NCI-H2081 treated with DMSO at 0.1 percent for 48 hours (cell line): ENCODE measurements around the gene DOCK4.

Experiments used
- DNase-seq: peaks from one replicate; lab custom pipeline; 2025; lab: John Stamatoyannopoulos, UW

Gene DOCK4

GRCh38 chr7:112214883-112215282, 8.7 kb upstream of the DOCK4 start:
- no peak for DNase-seq

DNA sequence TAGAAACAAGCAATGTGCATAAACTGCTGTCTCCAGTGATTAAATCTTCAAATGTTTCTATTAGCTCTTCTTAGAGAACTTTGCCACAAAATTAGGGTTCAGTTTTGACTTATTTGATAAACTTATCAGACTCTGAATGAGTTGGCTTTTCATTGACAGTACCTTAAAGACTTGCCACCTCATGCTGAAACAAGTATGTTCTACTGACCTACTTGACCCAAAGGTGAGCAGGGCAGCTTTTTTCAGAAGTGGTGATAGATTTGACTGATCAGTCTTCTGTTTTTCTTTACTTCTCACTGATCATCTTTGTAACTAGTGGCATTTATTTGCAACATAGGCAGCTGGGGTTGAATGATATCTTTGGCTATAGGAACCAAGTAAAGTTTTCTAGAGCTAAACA, 8.1 kb upstream of the DOCK4 start:
- no peak for DNase-seq

- no peak for DNase-seq
Observed at GRCh38 chr7:112213735-112214134, 7.5 kb upstream of the DOCK4 start.

GRCh38 chr7:112212571-112212970, 6.4 kb upstream of the DOCK4 start:
- DNase-seq = no peak

DNA sequence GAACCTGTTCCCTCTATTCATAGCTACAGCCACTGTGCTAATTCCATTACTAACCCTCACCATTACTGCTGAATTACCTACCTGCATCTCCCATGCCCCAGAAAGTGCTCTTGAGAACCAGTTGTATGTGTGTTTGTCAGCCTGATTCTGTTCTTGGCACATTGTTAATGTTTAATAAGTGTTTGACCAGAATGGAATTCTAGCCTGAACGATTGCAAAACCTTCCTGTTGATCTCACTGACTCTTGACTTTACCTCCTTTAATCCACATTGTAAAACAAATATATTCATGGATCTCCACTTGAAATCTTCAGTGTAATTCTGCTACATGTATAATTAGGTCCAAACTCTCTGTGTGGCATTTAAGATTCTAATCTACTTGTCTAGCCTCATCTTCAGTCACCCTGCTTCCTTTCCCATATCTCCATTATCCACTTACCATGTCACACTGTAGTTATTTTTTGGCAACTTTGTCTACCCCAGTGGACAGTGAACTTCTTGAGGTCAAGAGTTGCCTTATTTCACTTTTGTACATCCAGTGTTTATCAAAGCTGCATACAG, 5.2 kb upstream of the DOCK4 start:
- DNase-seq = no peak

- DNase-seq = no peak
Observed at GRCh38 chr7:112207765-112208164, 1.6 kb upstream of the DOCK4 start.

DNA sequence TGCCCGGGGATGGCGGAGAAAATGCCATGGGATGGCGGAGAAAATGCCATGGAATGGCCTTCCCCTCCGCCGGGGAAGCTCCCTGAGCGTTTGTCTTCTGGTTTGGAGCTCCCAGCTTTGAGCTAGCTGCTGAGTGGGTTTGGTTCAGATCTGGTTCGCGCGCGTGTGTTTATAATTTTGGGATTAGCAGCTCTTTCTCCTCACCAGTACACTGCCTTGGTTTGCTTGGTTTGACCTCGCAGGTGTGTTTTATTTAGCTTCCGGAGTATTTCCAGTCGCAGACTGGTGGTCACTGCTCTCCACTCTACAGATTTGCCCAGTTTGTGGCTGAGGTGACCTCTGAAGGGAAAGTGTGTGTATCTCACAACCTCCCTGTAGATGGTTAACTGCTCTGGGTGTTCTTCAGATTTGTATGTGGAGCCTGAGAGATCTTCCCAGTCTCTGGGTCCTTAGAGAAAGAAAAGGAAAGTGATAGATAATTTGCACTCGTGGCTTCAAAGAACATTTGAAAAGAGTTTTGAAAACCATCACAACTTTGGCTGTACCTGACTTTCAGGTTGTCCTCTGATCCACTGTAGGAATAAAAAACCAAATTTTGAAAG, 893 bp upstream of the DOCK4 start:
- DNase-seq = no peak

DNA sequence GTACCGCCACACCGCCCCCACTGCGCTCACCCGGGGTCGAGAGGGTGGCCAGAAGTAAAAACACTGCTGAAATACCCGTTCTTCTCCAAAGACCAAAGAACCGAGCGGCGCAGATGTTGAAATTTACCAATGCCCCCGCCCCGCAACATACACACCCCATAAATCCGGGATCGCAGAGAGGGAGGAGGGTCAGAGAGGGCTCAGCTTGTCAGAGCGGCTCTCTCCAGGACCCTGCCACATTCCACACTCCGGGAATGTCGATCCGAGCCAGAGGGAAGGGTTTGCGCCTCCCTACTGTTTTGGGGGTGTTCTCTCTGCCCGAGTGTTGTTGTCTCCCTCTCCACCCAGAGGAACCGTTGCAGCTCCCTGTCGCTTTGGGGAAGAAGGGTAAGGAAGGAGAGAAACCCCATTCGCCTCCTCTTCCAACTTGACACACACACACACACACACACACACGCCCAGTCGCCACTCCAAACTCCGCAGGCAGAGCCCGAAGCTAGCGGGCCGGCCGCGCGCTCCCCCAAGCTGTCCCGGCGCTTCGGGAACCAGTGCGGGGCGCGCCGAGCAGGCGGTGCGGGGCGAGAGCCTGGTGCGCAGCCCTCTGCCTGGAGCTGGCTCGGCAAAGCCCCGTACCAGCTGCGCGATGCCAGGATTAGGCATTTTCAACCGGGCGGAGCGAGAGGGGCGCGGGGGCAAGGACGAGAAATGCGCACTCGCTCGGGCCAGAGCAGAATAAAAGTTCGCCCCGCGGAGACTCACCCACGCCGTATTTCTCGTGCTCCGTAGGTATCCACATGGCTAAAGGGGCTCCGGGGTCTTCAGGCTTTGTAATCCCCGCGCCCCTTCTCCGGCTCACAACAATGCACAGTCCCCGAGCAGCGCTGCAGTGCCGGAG, 609 bp downstream of the DOCK4 start:
- DNase-seq = no peak

GRCh38 chr7:112204499-112205342, 1.5 kb downstream of the DOCK4 start:
- no peak for DNase-seq

DNA sequence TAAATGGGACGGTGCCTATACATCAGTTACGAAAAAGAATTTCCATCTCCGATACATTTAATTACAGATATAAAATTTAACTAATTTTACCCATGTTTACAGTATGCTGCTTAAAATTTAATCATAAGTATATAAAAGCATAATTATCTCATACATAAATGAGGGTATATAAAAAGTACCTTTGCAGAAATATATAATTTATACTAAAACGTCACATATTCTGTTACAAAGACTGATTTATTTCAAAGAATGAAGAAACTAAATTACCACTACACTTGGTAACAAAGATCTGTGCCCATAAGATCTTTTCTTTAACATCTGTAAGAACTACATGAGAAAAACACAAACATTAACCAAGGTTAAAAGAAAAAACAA, 2.8 kb downstream of the DOCK4 start:
- DNase-seq = no peak

- DNase-seq = peak; percentile 34
Observed at GRCh38 chr7:112202816-112203215, 3.4 kb downstream of the DOCK4 start.

- no peak for DNase-seq
Observed at GRCh38 chr7:112201839-112202238, 4.4 kb downstream of the DOCK4 start.

GRCh38 chr7:112201411-112201810, 4.8 kb downstream of the DOCK4 start:
- DNase-seq = no peak

- DNase-seq = no peak
Observed at GRCh38 chr7:112199672-112200071, 6.5 kb downstream of the DOCK4 start.

GRCh38 chr7:112199035-112199655, 7.1 kb downstream of the DOCK4 start:
- no peak for DNase-seq

DNA sequence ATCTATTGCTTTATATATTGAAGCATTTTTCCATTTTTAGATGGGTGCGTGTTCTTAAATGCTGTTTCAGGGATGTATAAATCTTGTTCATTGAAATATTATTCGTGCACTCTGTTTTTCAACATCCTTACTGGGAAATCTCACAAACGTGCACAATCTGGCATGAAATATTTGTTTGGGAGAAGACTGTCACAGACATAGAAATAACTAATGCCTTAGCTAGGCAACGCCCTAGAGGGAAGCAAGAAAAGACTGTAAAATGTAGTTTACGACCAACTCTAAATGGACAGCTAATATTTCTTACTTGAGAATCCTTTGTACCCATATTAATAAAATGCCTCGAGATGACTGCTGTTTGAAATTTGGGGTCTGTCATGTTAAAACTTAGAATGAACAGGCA, 8.9 kb downstream of the DOCK4 start:
- DNase-seq = no peak

GRCh38 chr7:112195717-112196116, 10.5 kb downstream of the DOCK4 start:
- DNase-seq = no peak

GRCh38 chr7:112193915-112194502, 12.2 kb downstream of the DOCK4 start:
- DNase-seq = peak; percentile 78

DNA sequence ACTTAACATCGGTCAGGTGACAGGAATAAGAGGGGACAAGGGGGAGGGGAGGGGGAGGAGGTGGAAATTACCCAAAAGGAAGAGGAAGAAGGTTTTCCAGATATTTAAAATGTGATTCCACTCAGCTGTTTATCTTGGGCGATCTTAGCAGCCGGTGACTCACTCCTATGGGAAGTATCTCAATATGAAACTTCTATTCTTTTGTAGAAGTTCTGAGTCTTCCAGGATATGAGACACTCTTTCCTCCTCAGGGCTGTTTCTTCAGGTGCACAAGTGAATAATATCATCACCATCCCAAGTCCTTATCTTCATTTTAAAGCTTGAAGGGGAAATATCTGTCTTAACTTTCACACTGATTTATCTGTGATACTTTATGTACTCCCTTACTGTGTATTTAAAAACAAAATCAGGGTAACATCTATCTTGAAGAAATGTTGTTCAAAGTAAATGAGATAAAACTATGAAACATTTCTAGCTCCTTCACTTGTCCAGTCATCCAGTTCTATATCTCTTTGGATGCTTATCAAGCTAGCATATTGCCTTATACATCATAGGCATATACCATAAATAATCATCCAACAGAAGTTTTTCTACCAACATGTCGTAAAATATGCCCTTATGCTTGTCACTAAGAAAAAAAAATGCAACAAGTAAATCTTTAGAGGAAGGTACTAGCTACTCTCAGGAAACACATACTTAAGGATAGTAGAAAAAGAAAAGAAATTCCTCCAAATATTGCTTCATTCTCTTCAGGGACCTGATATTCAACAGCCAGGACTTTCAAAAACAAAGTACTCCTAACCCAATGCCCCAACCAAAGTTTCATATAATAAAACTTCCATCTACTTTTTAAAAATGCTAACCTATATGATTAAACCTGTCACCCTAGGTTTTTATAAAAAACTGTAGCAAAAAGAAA, 13.7 kb downstream of the DOCK4 start:
- no peak for DNase-seq

DNA sequence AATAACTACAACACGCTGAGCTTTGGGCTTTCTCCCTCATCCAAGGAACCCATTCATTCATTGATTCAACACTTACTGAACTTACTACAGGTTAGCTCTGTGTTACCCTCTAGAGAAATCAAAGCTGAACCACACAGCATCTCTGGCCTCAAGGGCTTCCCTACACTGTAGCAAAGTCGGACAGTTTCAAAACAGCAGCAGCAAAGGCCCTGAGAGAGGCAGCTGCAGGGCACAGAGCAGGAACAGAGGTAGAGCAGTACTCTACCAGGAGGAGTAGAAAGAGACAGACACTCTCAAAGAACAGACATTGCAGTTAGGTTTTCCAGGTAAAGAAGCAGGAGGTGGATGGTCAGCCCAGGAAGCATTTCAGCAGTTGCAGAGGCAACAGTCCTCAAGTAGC, 16.1 kb downstream of the DOCK4 start:
- no peak for DNase-seq

GRCh38 chr7:112189691-112190090, 16.5 kb downstream of the DOCK4 start:
- no peak for DNase-seq
